K562 (cell line): ENCODE data around the gene SERTAD1. TPM values are rescaled to one million over a fixed set of nuclear protein-coding genes. Genes with fewer than 3 reads are reported as not detected.
A peak's percentile ranks its signal among the peaks of the same experiment; 100 is the strongest.

Experiments used
- BHLHE40 ChIP-seq: IDR thresholded peaks from 2 replicates; pipeline ENCODE4 v1.6.1; 2011; ENCODE audit warnings: low read length, improper control_type of control experiment
- BRF2 ChIP-seq: IDR thresholded peaks from 3 replicates; pipeline ENCODE4 v1.6.1; 2011; ENCODE audit warnings: borderline replicate concordance, mild to moderate bottlenecking; ENCODE audit not compliant: insufficient read length, insufficient read depth
- CAMTA2 ChIP-seq: fragments of 250-450 bp; sonication (Bioruptor Pico); conservative IDR thresholded peaks from 2 replicates; pipeline ENCODE4 v1.5.1; 2022
- CBFA2T3 ChIP-seq: fragments of 450-650 bp; IDR thresholded peaks from 2 replicates; pipeline ENCODE4 v1.6.1; 2017
- CCAR2 ChIP-seq: fragments of 200-400 bp; formaldehyde crosslinking; IDR thresholded peaks from 2 replicates; pipeline ENCODE4 v1.6.1; 2017; ENCODE audit warnings: mild to moderate bottlenecking, low read depth, low read length
- IRF2 ChIP-seq: sonication (generic); formaldehyde crosslinking; IDR thresholded peaks from 2 replicates; pipeline ENCODE4 v1.8.1; 2022; ENCODE audit warnings: mild to moderate bottlenecking, missing genetic modification reagents
- KDM4B ChIP-seq, 2 experiments: fragments of 450-650 bp in 1 of 2; sonication (generic) in 1 of 2; IDR thresholded peaks; 2 replicates each; pipeline ENCODE4 v1.6.1; 2016 to 2017; ENCODE audit warnings: borderline replicate concordance in 2 of 2, antibody characterized with exemption in 1 of 2, low read depth in 1 of 2, mild to moderate bottlenecking in 1 of 2
- MAFG ChIP-seq: fragments of 450-650 bp; conservative IDR thresholded peaks from 2 replicates; pipeline ENCODE4 v1.6.1; 2016; ENCODE audit warnings: missing genetic modification characterization, missing compliant biosample characterization
- MAX ChIP-seq: sonication (generic); formaldehyde crosslinking; IDR thresholded peaks from 2 replicates; pipeline ENCODE4 v1.9.0; 2022; ENCODE audit warnings: mild to moderate bottlenecking, missing genetic modification reagents
- PKNOX1 ChIP-seq: fragments of 450-650 bp; IDR thresholded peaks from 2 replicates; pipeline ENCODE4 v1.6.1; 2016
- POLR2A ChIP-seq: fragments of 450-650 bp; conservative IDR thresholded peaks from 2 replicates; pipeline ENCODE4 v1.6.1; 2016
- PRMT5 ChIP-seq: sonication (generic); formaldehyde crosslinking; IDR thresholded peaks from 2 replicates; pipeline ENCODE4 v1.5.0; 2020; ENCODE audit warnings: missing genetic modification reagents
- SP2 ChIP-seq: IDR thresholded peaks from 2 replicates; pipeline ENCODE4 v1.6.1; 2011; ENCODE audit warnings: mild to moderate bottlenecking, low read depth, low read length, moderate library complexity; ENCODE audit not compliant: poor library complexity, severe bottlenecking; ENCODE audit errors: extremely low read depth
- XRCC3 ChIP-seq: fragments of 450-650 bp; IDR thresholded peaks from 2 replicates; pipeline ENCODE4 v1.6.1; 2017; ENCODE audit warnings: mild to moderate bottlenecking, moderate library complexity
- ZNF696 ChIP-seq: fragments of 250-450 bp; sonication (Bioruptor Pico); conservative IDR thresholded peaks from 2 replicates; pipeline ENCODE4 v1.4.0; 2020; ENCODE audit warnings: mild to moderate bottlenecking, moderate library complexity
- polyA plus RNA-seq, 8 experiments: library from polyadenylated mRNA; depleted of rRNA in 4 of 8; stranded (reverse) in 5 of 8; unstranded in 3 of 8; fragments of >200 nt; fragmentation: Nextera tagmentation in 2 of 8; fragmentation: Illumina TruSeq in 1 of 8; extraction: Ambion mirVana in 2 of 8; extraction: Trizol in 1 of 8; gene quantifications; 2 replicates each; pipeline versions ENCODE4 v1.2.1 to v1.2.3, GENCODE V29; 2011 to 2014; ENCODE audit warnings: inconsistent platforms in 1 of 8, missing spikeins in 1 of 8
- total RNA-seq, 7 experiments: library from RNA; depleted of rRNA in 6 of 7; stranded (reverse); fragments of >200 nt in 6 of 7; fragmentation: Illumina TruSeq in 2 of 7; extraction: Trizol in 2 of 7; gene quantifications; 2 replicates each; pipeline versions ENCODE4 v1.2.1 to v1.2.3, GENCODE V29; 2011 to 2021; ENCODE audit warnings: low replicate concordance in 1 of 7
- TF ChIP-seq, protein P1 (sequence below), 2 experiments: fragments of 450-650 bp in 1 of 2; sonication (generic) in 1 of 2; formaldehyde crosslinking; conservative IDR thresholded peaks; 2 replicates each; pipeline versions ENCODE4 v1.4.0 to v1.8.1; 2020 to 2022; ENCODE audit warnings: mild to moderate bottlenecking in 1 of 2, missing genetic modification reagents in 1 of 2
- TF ChIP-seq, protein P2 (sequence below): fragments of 250-450 bp; sonication (Bioruptor Pico); IDR thresholded peaks from 2 replicates; pipeline ENCODE4 v1.8.0; 2021; ENCODE audit warnings: moderate library complexity, mild to moderate bottlenecking, inconsistent platforms
- TF ChIP-seq, protein P3 (sequence below): fragments of 450-650 bp; formaldehyde crosslinking; IDR thresholded peaks from 2 replicates; pipeline ENCODE4 v1.4.0; 2022; ENCODE audit warnings: missing genetic modification characterization
- TF ChIP-seq, protein P4 (sequence below): sonication (generic); formaldehyde crosslinking; IDR thresholded peaks from 2 replicates; pipeline ENCODE4 v1.8.1; 2023; ENCODE audit warnings: mild to moderate bottlenecking, missing genetic modification reagents

Gene SERTAD1
- total and polyA plus RNA-seq, 9 of the 15 experiments (the other 6 are each of a cell fraction or from before 2014, with no cell fraction given) = 0.15 to 8.7 (median 4.9) TPM

GRCh38 chr19:40425450-40426287 is at the start of gene SERTAD1 (continued):
- TF ChIP-seq, protein P1, sequence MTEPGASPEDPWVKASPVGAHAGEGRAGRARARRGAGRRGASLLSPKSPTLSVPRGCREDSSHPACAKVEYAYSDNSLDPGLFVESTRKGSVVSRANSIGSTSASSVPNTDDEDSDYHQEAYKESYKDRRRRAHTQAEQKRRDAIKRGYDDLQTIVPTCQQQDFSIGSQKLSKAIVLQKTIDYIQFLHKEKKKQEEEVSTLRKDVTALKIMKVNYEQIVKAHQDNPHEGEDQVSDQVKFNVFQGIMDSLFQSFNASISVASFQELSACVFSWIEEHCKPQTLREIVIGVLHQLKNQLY (CRISPR knock-in tag; conservative IDR thresholded peaks at IDR 0.05) = no peak
- no peak for TF ChIP-seq PRMT5 (CRISPR knock-in tag)
- TF ChIP-seq MAX (CRISPR knock-in tag) = peak; percentile 83
- TF ChIP-seq CAMTA2 (CRISPR knock-in tag) = 0 out of 2 replicates have a peak, but pooled peaks have one; percentile 47
- TF ChIP-seq, protein P2, sequence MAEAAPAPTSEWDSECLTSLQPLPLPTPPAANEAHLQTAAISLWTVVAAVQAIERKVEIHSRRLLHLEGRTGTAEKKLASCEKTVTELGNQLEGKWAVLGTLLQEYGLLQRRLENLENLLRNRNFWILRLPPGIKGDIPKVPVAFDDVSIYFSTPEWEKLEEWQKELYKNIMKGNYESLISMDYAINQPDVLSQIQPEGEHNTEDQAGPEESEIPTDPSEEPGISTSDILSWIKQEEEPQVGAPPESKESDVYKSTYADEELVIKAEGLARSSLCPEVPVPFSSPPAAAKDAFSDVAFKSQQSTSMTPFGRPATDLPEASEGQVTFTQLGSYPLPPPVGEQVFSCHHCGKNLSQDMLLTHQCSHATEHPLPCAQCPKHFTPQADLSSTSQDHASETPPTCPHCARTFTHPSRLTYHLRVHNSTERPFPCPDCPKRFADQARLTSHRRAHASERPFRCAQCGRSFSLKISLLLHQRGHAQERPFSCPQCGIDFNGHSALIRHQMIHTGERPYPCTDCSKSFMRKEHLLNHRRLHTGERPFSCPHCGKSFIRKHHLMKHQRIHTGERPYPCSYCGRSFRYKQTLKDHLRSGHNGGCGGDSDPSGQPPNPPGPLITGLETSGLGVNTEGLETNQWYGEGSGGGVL = no peak
- TF ChIP-seq SP2 = no peak
- TF ChIP-seq PKNOX1 = peak; percentile 80
- TF ChIP-seq KDM4B (IDR thresholded peaks at IDR 0.05; ENCODE audit: borderline replicate concordance in 2 of 2, low read depth in 1 of 2) = no peak
- no peak for TF ChIP-seq IRF2 (CRISPR knock-in tag)
- TF ChIP-seq POLR2A = peak; percentile 97
- no peak for TF ChIP-seq ZNF696
- TF ChIP-seq, protein P3, sequence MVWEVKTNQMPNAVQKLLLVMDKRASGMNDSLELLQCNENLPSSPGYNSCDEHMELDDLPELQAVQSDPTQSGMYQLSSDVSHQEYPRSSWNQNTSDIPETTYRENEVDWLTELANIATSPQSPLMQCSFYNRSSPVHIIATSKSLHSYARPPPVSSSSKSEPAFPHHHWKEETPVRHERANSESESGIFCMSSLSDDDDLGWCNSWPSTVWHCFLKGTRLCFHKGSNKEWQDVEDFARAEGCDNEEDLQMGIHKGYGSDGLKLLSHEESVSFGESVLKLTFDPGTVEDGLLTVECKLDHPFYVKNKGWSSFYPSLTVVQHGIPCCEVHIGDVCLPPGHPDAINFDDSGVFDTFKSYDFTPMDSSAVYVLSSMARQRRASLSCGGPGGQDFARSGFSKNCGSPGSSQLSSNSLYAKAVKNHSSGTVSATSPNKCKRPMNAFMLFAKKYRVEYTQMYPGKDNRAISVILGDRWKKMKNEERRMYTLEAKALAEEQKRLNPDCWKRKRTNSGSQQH (CRISPR knock-in tag) = no peak
- no peak for TF ChIP-seq BRF2
- no peak for TF ChIP-seq CCAR2
- no peak for TF ChIP-seq XRCC3
- TF ChIP-seq BHLHE40 = peak; percentile 77
- TF ChIP-seq CBFA2T3 = peak; percentile 18; the same call in 1 of the 2 replicates
- TF ChIP-seq, protein P4, sequence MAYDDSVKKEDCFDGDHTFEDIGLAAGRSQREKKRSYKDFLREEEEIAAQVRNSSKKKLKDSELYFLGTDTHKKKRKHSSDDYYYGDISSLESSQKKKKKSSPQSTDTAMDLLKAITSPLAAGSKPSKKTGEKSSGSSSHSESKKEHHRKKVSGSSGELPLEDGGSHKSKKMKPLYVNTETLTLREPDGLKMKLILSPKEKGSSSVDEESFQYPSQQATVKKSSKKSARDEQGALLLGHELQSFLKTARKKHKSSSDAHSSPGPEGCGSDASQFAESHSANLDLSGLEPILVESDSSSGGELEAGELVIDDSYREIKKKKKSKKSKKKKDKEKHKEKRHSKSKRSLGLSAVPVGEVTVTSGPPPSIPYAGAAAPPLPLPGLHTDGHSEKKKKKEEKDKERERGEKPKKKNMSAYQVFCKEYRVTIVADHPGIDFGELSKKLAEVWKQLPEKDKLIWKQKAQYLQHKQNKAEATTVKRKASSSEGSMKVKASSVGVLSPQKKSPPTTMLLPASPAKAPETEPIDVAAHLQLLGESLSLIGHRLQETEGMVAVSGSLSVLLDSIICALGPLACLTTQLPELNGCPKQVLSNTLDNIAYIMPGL (CRISPR knock-in tag) = peak; percentile 72; the same call in 1 of the 2 replicates
- no peak for TF ChIP-seq MAFG
